ENCODE data around the gene AP4M1. TPM values are rescaled to one million over a fixed set of nuclear protein-coding genes. Genes with fewer than 3 reads are reported as not detected.

The AP4M1 gene
- total and polyA plus RNA-seq, 9 of the 15 experiments (the other 6 are each of a cell fraction or from before 2014, with no cell fraction given): 1.3 to 30.9 (median 14.1) TPM

DNA sequence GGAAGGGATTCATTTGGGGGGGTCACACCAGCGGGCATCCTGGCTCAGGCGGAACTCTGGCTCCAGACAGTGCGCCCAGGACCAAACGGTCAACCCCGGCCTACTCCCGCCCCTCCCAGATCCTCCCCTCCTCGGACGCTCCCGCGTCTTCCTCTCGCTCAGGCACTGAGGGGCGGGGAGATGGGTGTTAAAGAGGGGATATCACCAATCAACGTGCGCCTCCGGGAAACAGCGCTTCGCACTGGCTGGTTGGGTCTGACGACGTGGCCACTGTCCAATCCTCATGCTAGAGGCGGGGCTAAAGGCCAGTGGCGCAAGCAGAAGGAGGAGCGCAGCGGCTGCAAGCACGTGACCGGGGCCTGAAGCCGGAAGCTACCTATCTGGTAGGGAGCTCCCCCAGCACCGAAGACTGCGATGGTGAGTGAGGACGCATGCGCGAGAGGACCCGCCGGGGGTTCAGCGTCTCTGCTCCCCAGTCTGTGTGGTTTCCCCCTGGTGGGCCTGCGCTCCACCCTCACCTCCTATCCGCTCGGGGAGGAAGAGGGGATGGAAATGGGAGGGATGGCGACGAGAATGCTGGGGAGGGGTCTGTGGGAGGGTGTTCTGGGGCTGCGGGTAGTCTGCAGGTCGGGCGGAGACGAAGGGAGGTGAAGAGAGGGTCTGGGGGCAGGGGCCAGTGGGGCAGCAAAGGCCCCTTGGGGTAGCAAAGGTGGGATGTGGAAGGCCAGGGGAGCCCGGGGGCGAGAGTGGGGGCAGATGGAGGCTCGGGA, 47.3 kb downstream of the AP4M1 start, which contains the start of gene LAMTOR4 (continued):
- TF ChIP-seq PBX2 (CRISPR knock-in tag; IDR thresholded peaks at IDR 0.05; ENCODE audit: low read depth) (peak; percentile 67), PBX2 (tag; conservative IDR thresholded peaks at IDR 0.05; ENCODE audit: low read depth) (peak; percentile 98), PRDM10 (IDR thresholded peaks at IDR 0.05; ENCODE audit: partially characterized antibody) (peak; percentile 8), ZBTB2 (IDR thresholded peaks at IDR 0.05) (peak; percentile 89), EP400 (IDR thresholded peaks at IDR 0.05) (peak; percentile 74), ELF1 (tag; IDR thresholded peaks at IDR 0.05) (peak; percentile 95), POLR2A (conservative IDR thresholded peaks at IDR 0.05) (peak; percentile 92), ZNF444 (CRISPR knock-in tag; IDR thresholded peaks at IDR 0.05) (no peak), POLR2H (tag; IDR thresholded peaks at IDR 0.05; ENCODE audit: low read depth) (peak; percentile 43; the same call in 1 of the 2 replicates), ATF6 (CRISPR knock-in tag; IDR thresholded peaks at IDR 0.05) (peak; percentile 56; the same call in 1 of the 2 replicates), HNRNPLL (IDR thresholded peaks at IDR 0.05; ENCODE audit: low read depth, low read length, poor library complexity, severe bottlenecking) (peak; percentile 63), TAL1 (IDR thresholded peaks at IDR 0.05) (0 out of 2 replicates have a peak, but pooled peaks have one; percentile 22), CBX1 (IDR thresholded peaks at IDR 0.05; ENCODE audit: low read depth) (peak; percentile 63; the same call in 1 of the 2 replicates), TSC22D4 (tag; IDR thresholded peaks at IDR 0.05) (no peak), MTA3 (IDR thresholded peaks at IDR 0.05; ENCODE audit: borderline replicate concordance) (peak; percentile 80; the same call in 1 of the 2 replicates)
- TF ChIP-seq, protein P1, sequence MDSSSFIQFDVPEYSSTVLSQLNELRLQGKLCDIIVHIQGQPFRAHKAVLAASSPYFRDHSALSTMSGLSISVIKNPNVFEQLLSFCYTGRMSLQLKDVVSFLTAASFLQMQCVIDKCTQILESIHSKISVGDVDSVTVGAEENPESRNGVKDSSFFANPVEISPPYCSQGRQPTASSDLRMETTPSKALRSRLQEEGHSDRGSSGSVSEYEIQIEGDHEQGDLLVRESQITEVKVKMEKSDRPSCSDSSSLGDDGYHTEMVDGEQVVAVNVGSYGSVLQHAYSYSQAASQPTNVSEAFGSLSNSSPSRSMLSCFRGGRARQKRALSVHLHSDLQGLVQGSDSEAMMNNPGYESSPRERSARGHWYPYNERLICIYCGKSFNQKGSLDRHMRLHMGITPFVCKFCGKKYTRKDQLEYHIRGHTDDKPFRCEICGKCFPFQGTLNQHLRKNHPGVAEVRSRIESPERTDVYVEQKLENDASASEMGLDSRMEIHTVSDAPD (CRISPR knock-in tag; IDR thresholded peaks at IDR 0.05): no peak

Data from K562 (cell line).